Sigmoid colon (tissue), 3 donors: ENCODE data around the gene ERAL1.

Experiments
- POLR2A ChIP-seq, 2 donors: fragments of 450-650 bp; IDR thresholded peaks; one replicate each; pipeline ENCODE4 v1.6.1; 2016; ENCODE audit warnings: antibody characterized with exemption in 2 of 2, mild to moderate bottlenecking in 2 of 2, moderate library complexity in 2 of 2
- TF ChIP-seq, protein P1 (sequence below), 4 experiments: fragments of 450-650 bp in 3 of 4; fragments of 200-600 bp in 1 of 4; IDR thresholded peaks; one replicate each; pipeline ENCODE4 v1.5.1; 2016 to 2019; ENCODE audit warnings: antibody characterized with exemption in 4 of 4, mild to moderate bottlenecking in 3 of 4, moderate library complexity in 2 of 4

DNA sequence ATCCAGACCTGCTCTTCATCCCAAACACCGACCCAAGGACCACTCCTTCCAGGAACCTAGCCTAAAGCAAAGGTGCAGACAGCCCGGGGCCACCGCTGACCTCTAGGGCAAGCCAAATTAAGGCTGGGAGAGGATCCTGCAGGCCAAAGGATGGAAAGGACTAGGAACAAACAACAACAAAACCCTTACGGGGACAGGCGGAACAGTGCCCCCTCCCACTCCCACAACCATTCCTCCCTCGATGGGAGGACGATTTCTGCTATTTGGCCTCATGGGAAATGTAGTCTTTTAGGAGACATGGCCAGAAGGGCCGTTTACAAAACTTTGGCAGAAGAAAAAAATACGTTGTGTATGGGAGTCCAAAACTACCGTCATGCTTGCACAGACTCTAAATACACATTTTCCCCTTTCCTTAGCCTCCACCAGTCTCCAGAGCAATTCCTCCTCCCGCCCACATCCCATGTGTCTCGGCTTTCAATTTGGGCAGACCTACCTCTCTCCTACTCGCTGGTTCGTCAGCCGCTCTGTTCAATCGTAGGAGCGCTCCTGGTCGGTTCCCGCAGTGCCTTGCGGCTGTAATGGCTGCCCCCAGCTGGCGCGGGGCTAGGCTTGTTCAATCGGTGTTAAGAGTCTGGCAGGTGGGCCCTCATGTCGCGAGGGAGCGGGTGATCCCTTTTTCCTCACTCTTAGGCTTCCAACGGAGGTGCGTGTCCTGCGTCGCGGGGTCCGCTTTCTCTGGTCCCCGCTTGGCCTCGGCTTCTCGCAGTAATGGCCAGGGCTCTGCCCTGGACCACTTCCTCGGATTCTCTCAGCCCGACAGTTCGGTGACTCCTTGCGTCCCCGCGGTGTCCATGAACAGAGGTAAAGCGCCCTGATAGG is at the start of gene ERAL1:
- TF ChIP-seq, protein P1, sequence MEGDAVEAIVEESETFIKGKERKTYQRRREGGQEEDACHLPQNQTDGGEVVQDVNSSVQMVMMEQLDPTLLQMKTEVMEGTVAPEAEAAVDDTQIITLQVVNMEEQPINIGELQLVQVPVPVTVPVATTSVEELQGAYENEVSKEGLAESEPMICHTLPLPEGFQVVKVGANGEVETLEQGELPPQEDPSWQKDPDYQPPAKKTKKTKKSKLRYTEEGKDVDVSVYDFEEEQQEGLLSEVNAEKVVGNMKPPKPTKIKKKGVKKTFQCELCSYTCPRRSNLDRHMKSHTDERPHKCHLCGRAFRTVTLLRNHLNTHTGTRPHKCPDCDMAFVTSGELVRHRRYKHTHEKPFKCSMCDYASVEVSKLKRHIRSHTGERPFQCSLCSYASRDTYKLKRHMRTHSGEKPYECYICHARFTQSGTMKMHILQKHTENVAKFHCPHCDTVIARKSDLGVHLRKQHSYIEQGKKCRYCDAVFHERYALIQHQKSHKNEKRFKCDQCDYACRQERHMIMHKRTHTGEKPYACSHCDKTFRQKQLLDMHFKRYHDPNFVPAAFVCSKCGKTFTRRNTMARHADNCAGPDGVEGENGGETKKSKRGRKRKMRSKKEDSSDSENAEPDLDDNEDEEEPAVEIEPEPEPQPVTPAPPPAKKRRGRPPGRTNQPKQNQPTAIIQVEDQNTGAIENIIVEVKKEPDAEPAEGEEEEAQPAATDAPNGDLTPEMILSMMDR (IDR thresholded peaks at IDR 0.05) = no peak
- peak; percentile 41 to 58 for TF ChIP-seq POLR2A (IDR thresholded peaks at IDR 0.05)
